MM.1S (cell line): Measurements from ENCODE around the gene RPGR.

Source experiments
- CTCF ChIP-seq: fragments of 300-600 bp; sonication (generic); IDR thresholded peaks from 2 replicates; pipeline ENCODE4 v1.5.1; 2016; ENCODE audit warnings: antibody characterized with exemption, low read length, mixed read lengths
- EZH2 ChIP-seq: fragments of 300-600 bp; sonication (generic); optimal IDR thresholded peaks from 2 replicates; pipeline ENCODE3; 2017; ENCODE audit warnings: low read depth, mild to moderate bottlenecking, antibody characterized with exemption, low read length, mixed read lengths

- TF ChIP-seq CTCF, result no peak
- no peak for TF ChIP-seq EZH2
Observed at GRCh38 chrX:38240541-38240940, 86.8 kb downstream of the RPGR start.
